Karpas-422 (cell line): ENCODE results near the gene SIRT4. TPM values are rescaled to one million over a fixed set of nuclear protein-coding genes. Genes with fewer than 3 reads are reported as not detected.

Source experiments
- DNase-seq: peaks from one replicate; pipeline ENCODE4 v3.0.0-alpha.2; 2015
- H2AFZ ChIP-seq: fragments of 200-600 bp; sonication (generic); 2 replicates; pipeline ENCODE4 v1.6.1; 2014; ENCODE audit warnings: antibody characterized with exemption, low read length, mixed read lengths
- H3K27ac ChIP-seq: fragments of 200-600 bp; sonication (generic); 2 replicates; pipeline ENCODE4 v1.5.1; 2014; ENCODE audit warnings: mild to moderate bottlenecking, low read length, moderate library complexity
- H3K27me3 ChIP-seq: fragments of 200-600 bp; sonication (generic); 2 replicates; pipeline ENCODE4 v1.6.1; 2014; ENCODE audit warnings: low read length, mixed read lengths
- H3K36me3 ChIP-seq: fragments of 200-600 bp; sonication (generic); 2 replicates; pipeline ENCODE4 v1.6.1; 2014; ENCODE audit warnings: low read length, mixed read lengths; ENCODE audit not compliant: insufficient read depth
- H3K4me1 ChIP-seq: fragments of 200-600 bp; sonication (generic); 2 replicates; pipeline ENCODE4 v1.6.1; 2014; ENCODE audit warnings: mild to moderate bottlenecking, low read length, mixed read lengths
- H3K4me2 ChIP-seq: fragments of 200-600 bp; sonication (generic); 2 replicates; pipeline ENCODE4 v1.6.1; 2014; ENCODE audit warnings: low read length, low read depth, mild to moderate bottlenecking; ENCODE audit not compliant: poor library complexity, severe bottlenecking
- H3K4me3 ChIP-seq: fragments of 200-600 bp; sonication (generic); 2 replicates; pipeline ENCODE4 v1.5.1; 2014; ENCODE audit warnings: mild to moderate bottlenecking, antibody characterized with exemption, low read length, mixed read lengths
- H3K79me2 ChIP-seq: fragments of 200-600 bp; sonication (generic); 2 replicates; pipeline ENCODE4 v1.6.1; 2014; ENCODE audit warnings: mild to moderate bottlenecking, low read length, mixed read lengths
- H3K9ac ChIP-seq: fragments of 200-600 bp; sonication (generic); 2 replicates; pipeline ENCODE4 v1.6.0; 2014; ENCODE audit warnings: low read length
- H3K9me2 ChIP-seq: fragments of 200-600 bp; sonication (generic), shearing (Covaris generic); replicated peaks from 2 replicates; pipeline ENCODE4 v1.6.0; 2014; ENCODE audit warnings: mild to moderate bottlenecking, low read length, moderate library complexity; ENCODE audit not compliant: insufficient read depth
- H3K9me3 ChIP-seq: fragments of 300-700, 200-600 bp; sonication (generic); 2 replicates; pipeline ENCODE4 v1.6.1; 2014; ENCODE audit warnings: low read length, mixed read lengths
- H4K20me1 ChIP-seq: fragments of 200-600 bp; sonication (generic); 2 replicates; pipeline ENCODE4 v1.6.1; 2014; ENCODE audit warnings: mild to moderate bottlenecking, antibody characterized with exemption, low read length, low read depth; ENCODE audit not compliant: insufficient read depth
- total RNA-seq: library from RNA; depleted of rRNA; stranded (reverse); fragments of >200 nt; shearing (Covaris generic); gene quantifications from 2 replicates; pipeline ENCODE4 v1.2.3, GENCODE V29; 2014; ENCODE audit warnings: low replicate concordance

SIRT4 gene
- total RNA-seq, 1 experiment from 2014 or later: 0.67 TPM

GRCh38 chr12:120339256-120339655 lies 37.1 kb downstream of the SIRT4 start:
- no peaks in the 10 kb centered on the region for H3K36me3 ChIP-seq
- H3K9me3 ChIP-seq: peaks cover 9% of the 10 kb centered on the region; the same call in 1 of the 2 replicates
- H3K4me3 ChIP-seq: no peak overlapping the region
- H3K9me2 ChIP-seq: no peaks in the 10 kb centered on the region
- no peak overlapping the region for H3K4me2 ChIP-seq
- H3K27me3 ChIP-seq: no peaks in the 10 kb centered on the region
- H2AFZ ChIP-seq: no peak overlapping the region
- no peaks in the 10 kb centered on the region for H4K20me1 ChIP-seq
- no peak overlapping the region for H3K27ac ChIP-seq
- DNase-seq: no peak
- H3K9ac ChIP-seq: no peak overlapping the region
- no peaks in the 10 kb centered on the region for H3K79me2 ChIP-seq
- H3K4me1 ChIP-seq: no peaks in the 10 kb centered on the region

- Histone ChIP-seq H2AFZ (no peak overlapping the region), H3K9me3 (no peaks in the 10 kb centered on the region), H3K4me2 (no peak overlapping the region), H3K36me3 (no peaks in the 10 kb centered on the region), H3K27ac (no peak overlapping the region), H3K9ac (no peak overlapping the region), H4K20me1 (no peaks in the 10 kb centered on the region), H3K4me1 (no peaks in the 10 kb centered on the region), H3K27me3 (no peaks in the 10 kb centered on the region), H3K4me3 (no peak overlapping the region), H3K79me2 (no peaks in the 10 kb centered on the region), H3K9me2 (no peaks in the 10 kb centered on the region)
- DNase-seq: no peak
These were observed 40.3 kb downstream of the SIRT4 start for GRCh38 chr12:120342175-120343038.

- Histone ChIP-seq H3K79me2 (no peaks in the 10 kb centered on the region), H3K4me2 (no peak overlapping the region), H3K4me3 (no peak overlapping the region), H3K9me2 (no peaks in the 10 kb centered on the region), H3K4me1 (no peaks in the 10 kb centered on the region), H3K27me3 (no peaks in the 10 kb centered on the region), H4K20me1 (no peaks in the 10 kb centered on the region), H3K9me3 (no peaks in the 10 kb centered on the region), H2AFZ (no peak overlapping the region), H3K27ac (no peak overlapping the region), H3K9ac (no peak overlapping the region), H3K36me3 (no peaks in the 10 kb centered on the region)
- DNase-seq: no peak
These were observed 41.0 kb downstream of the SIRT4 start for GRCh38 chr12:120343039-120343537.

GRCh38 chr12:120343692-120344091 lies 41.6 kb downstream of the SIRT4 start:
- Histone ChIP-seq H3K9ac (no peak overlapping the region), H3K27ac (no peak overlapping the region), H3K9me2 (no peaks in the 10 kb centered on the region), H3K4me2 (no peak overlapping the region), H4K20me1 (no peaks in the 10 kb centered on the region), H3K36me3 (no peaks in the 10 kb centered on the region), H3K4me3 (no peak overlapping the region), H3K27me3 (no peaks in the 10 kb centered on the region), H3K4me1 (no peaks in the 10 kb centered on the region), H3K9me3 (no peaks in the 10 kb centered on the region), H3K79me2 (no peaks in the 10 kb centered on the region), H2AFZ (no peak overlapping the region)
- no peak for DNase-seq

GRCh38 chr12:120346031-120346430 lies 43.9 kb downstream of the SIRT4 start:
- no peaks in the 10 kb centered on the region for H3K79me2 ChIP-seq
- H3K9me3 ChIP-seq: no peaks in the 10 kb centered on the region
- H3K4me1 ChIP-seq: no peaks in the 10 kb centered on the region
- no peak overlapping the region for H3K27ac ChIP-seq
- H3K27me3 ChIP-seq: no peaks in the 10 kb centered on the region
- H3K9ac ChIP-seq: no peak overlapping the region
- no peak overlapping the region for H3K4me3 ChIP-seq
- no peaks in the 10 kb centered on the region for H3K9me2 ChIP-seq
- no peaks in the 10 kb centered on the region for H3K36me3 ChIP-seq
- H3K4me2 ChIP-seq: no peak overlapping the region
- DNase-seq: no peak
- H4K20me1 ChIP-seq: no peaks in the 10 kb centered on the region
- H2AFZ ChIP-seq: no peak overlapping the region

- H3K4me3 ChIP-seq: no peak overlapping the region
- no peaks in the 10 kb centered on the region for H4K20me1 ChIP-seq
- H3K9ac ChIP-seq: no peak overlapping the region
- H2AFZ ChIP-seq: no peak overlapping the region
- H3K4me1 ChIP-seq: no peaks in the 10 kb centered on the region
- H3K36me3 ChIP-seq: no peaks in the 10 kb centered on the region
- H3K27me3 ChIP-seq: no peaks in the 10 kb centered on the region
- no peak for DNase-seq
- H3K9me2 ChIP-seq: no peaks in the 10 kb centered on the region
- no peaks in the 10 kb centered on the region for H3K79me2 ChIP-seq
- no peak overlapping the region for H3K4me2 ChIP-seq
- no peak overlapping the region for H3K27ac ChIP-seq
- H3K9me3 ChIP-seq: no peaks in the 10 kb centered on the region
These were observed 44.6 kb downstream of the SIRT4 start for GRCh38 chr12:120346681-120347080.

GRCh38 chr12:120347766-120348165 lies 45.6 kb downstream of the SIRT4 start:
- Histone ChIP-seq H3K4me1 (no peaks in the 10 kb centered on the region), H3K27me3 (no peaks in the 10 kb centered on the region), H4K20me1 (no peaks in the 10 kb centered on the region), H3K4me3 (no peak overlapping the region), H3K36me3 (no peaks in the 10 kb centered on the region), H3K4me2 (no peak overlapping the region), H3K9ac (no peak overlapping the region), H3K79me2 (no peaks in the 10 kb centered on the region), H3K9me2 (no peaks in the 10 kb centered on the region), H3K9me3 (no peaks in the 10 kb centered on the region), H2AFZ (no peak overlapping the region), H3K27ac (no peak overlapping the region)
- no peak for DNase-seq

- H3K27ac ChIP-seq: no peak overlapping the region
- H3K9me3 ChIP-seq: no peaks in the 10 kb centered on the region
- H3K9me2 ChIP-seq: no peaks in the 10 kb centered on the region
- no peak for DNase-seq
- no peaks in the 10 kb centered on the region for H4K20me1 ChIP-seq
- no peaks in the 10 kb centered on the region for H3K79me2 ChIP-seq
- no peaks in the 10 kb centered on the region for H3K36me3 ChIP-seq
- H3K27me3 ChIP-seq: no peaks in the 10 kb centered on the region
- H2AFZ ChIP-seq: no peak overlapping the region
- no peak overlapping the region for H3K4me2 ChIP-seq
- H3K4me1 ChIP-seq: no peaks in the 10 kb centered on the region
- H3K9ac ChIP-seq: no peak overlapping the region
- H3K4me3 ChIP-seq: no peak overlapping the region
These were observed 48.6 kb downstream of the SIRT4 start for GRCh38 chr12:120350576-120351350.
